Activated naive CD4-positive, alpha-beta T cell (primary cell): ENCODE results near the gene ACOXL.

Experiments
- DNase-seq, 4 experiments: peaks; one replicate each; lab custom pipeline; 2025; lab: John Stamatoyannopoulos, UW

ACOXL gene

GRCh38 chr2:110794951-110795350, 62.6 kb downstream of the ACOXL start:
- DNase-seq: no peak

- DNase-seq: no peak
These were observed 64.4 kb downstream of the ACOXL start for GRCh38 chr2:110796716-110797301.

- no peak for DNase-seq
These were observed 67.0 kb downstream of the ACOXL start for GRCh38 chr2:110799376-110799775.

- DNase-seq: no peak
These were observed 68.4 kb downstream of the ACOXL start for GRCh38 chr2:110800611-110801402.

- DNase-seq: no peak
These were observed 70.0 kb downstream of the ACOXL start for GRCh38 chr2:110802208-110802932.

- no peak for DNase-seq
These were observed 72.1 kb downstream of the ACOXL start for GRCh38 chr2:110804433-110804832.

GRCh38 chr2:110804915-110805314, 72.5 kb downstream of the ACOXL start:
- DNase-seq: no peak

GRCh38 chr2:110805894-110806452, 73.6 kb downstream of the ACOXL start:
- DNase-seq: no peak

- no peak for DNase-seq
These were observed 75.1 kb downstream of the ACOXL start for GRCh38 chr2:110807522-110807921.

GRCh38 chr2:110810404-110810803, 78.0 kb downstream of the ACOXL start:
- no peak for DNase-seq

GRCh38 chr2:110812726-110813645, 80.6 kb downstream of the ACOXL start:
- no peak for DNase-seq

GRCh38 chr2:110813896-110814295, 81.5 kb downstream of the ACOXL start:
- no peak for DNase-seq

GRCh38 chr2:110815938-110816337, 83.6 kb downstream of the ACOXL start:
- DNase-seq: no peak

GRCh38 chr2:110816404-110817365, 84.3 kb downstream of the ACOXL start:
- no peak for DNase-seq

GRCh38 chr2:110818767-110819481, 86.6 kb downstream of the ACOXL start:
- no peak for DNase-seq

- no peak for DNase-seq
These were observed 87.3 kb downstream of the ACOXL start for GRCh38 chr2:110819711-110820110.

GRCh38 chr2:110820128-110820527, 87.8 kb downstream of the ACOXL start:
- no peak for DNase-seq

GRCh38 chr2:110823165-110823564, 90.8 kb downstream of the ACOXL start:
- DNase-seq: no peak

GRCh38 chr2:110827511-110827910, 95.1 kb downstream of the ACOXL start:
- no peak for DNase-seq

- no peak for DNase-seq
These were observed 96.0 kb downstream of the ACOXL start for GRCh38 chr2:110828330-110828729.
